Duodenal mucosa (tissue), 2 donors: Measurements from ENCODE around the gene TWNK.

ENCODE experiments used
- H3K27ac ChIP-seq: one replicate; pipeline ENCODE4 v1.7.0; 2013; ENCODE audit warnings: low read depth, low read length
- H3K27me3 ChIP-seq, 2 donors: one replicate each; pipeline ENCODE4 v1.7.0; 2013; ENCODE audit warnings: low read length in 2 of 2, control low read depth in 1 of 2; ENCODE audit not compliant: insufficient read depth in 2 of 2, control insufficient read depth in 1 of 2
- H3K36me3 ChIP-seq, 2 donors: one replicate each; pipeline ENCODE4 v1.7.0; 2013; ENCODE audit warnings: low read length in 2 of 2, control low read depth in 1 of 2; ENCODE audit not compliant: insufficient read depth in 2 of 2, control insufficient read depth in 1 of 2
- H3K4me1 ChIP-seq, 2 donors: one replicate each; pipeline ENCODE4 v1.7.0; 2013; ENCODE audit warnings: low read length in 2 of 2, control low read depth in 1 of 2; ENCODE audit not compliant: insufficient read depth in 2 of 2, control insufficient read depth in 1 of 2
- H3K4me3 ChIP-seq, 2 donors: one replicate each; pipeline ENCODE4 v1.7.0; 2013; ENCODE audit warnings: low read length in 2 of 2, low read depth in 1 of 2
- H3K9ac ChIP-seq, 2 donors: one replicate each; pipeline ENCODE4 v1.7.0; 2013; ENCODE audit warnings: low read length in 2 of 2, low read depth in 1 of 2
- H3K9me3 ChIP-seq, 2 donors: one replicate each; pipeline ENCODE4 v1.7.0; 2013; ENCODE audit warnings: low read length in 2 of 2, control low read depth in 1 of 2; ENCODE audit not compliant: control insufficient read depth in 1 of 2

The TWNK gene

DNA sequence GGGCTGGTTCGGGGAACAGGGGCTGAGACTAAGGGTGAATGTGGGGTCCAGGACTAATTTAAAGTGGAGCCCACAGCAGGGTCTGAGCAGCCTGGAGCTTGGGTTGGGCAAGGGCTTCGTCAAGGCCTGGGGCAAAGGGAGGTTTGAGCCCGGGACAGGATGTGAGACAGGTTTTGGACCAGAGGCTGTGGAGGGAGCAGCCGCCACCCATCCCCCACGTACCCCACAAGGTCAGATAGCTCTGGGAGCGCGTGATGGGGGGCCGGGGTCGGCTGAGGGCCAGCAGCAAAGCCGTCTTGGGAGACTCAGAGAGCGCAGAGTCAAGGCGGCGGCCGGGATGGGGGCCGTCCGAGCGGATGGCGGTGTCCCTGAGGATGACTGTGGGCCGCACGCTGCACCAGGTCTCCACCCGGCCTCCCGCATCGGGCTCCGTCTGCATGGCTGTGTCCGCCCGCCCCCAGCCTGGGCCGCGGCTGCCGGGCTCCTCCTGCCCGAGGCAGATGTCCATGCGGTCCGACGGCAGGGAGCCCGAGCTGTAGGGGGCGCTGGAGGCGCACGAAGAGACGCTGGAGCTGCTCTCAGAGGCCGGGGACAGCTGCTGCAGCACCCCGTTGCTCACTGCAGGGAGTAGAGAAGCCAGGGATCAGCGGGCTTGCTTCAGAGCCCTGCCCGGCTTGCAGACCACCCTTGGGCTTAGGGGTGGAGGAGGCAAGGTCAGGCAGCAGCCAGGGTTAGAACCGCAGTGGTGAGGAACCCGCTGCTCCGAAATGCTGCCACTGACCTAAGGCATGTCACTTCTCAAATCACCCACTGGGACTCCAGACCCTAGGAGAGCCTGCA is 31.5 kb downstream of the TWNK start:
- Histone ChIP-seq H3K9me3 (no peaks in the 10 kb centered on the region), H3K4me3 (no peak overlapping the region), H3K9ac (no peak overlapping the region), H3K27me3 (peaks cover 4 to 14% of the 10 kb centered on the region in 2 donors), H3K27ac (no peak overlapping the region), H3K36me3 (no peaks in the 10 kb centered on the region), H3K4me1 (peaks cover 0 to 9% of the 10 kb centered on the region in 2 donors)

DNA sequence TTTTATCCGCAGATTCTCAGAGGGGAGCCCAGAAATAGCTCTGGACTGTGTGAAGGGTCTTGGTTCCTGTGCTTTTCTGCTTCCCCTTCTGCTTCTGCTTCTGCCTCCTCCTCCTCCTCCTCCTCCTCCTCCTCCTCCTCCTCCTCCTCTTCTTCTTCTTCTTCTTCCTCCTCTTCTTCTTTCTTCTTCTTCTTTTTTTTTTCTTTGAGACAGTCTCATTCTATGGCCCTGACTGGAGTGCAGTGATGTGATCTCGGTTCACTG is 32.0 kb downstream of the TWNK start:
- H3K27me3 ChIP-seq = peaks cover 4 to 14% of the 10 kb centered on the region in 2 donors
- H3K4me3 ChIP-seq = no peak overlapping the region
- no peaks in the 10 kb centered on the region for H3K36me3 ChIP-seq
- no peak overlapping the region for H3K9ac ChIP-seq
- no peak overlapping the region for H3K27ac ChIP-seq
- peaks cover 0 to 9% of the 10 kb centered on the region in 2 donors for H3K4me1 ChIP-seq
- no peaks in the 10 kb centered on the region for H3K9me3 ChIP-seq

GRCh38 chr10:101020427-101021075 is 33.2 kb downstream of the TWNK start:
- H3K36me3 ChIP-seq = no peaks in the 10 kb centered on the region
- no peak overlapping the region for H3K4me3 ChIP-seq
- H3K9ac ChIP-seq = no peak overlapping the region
- H3K27ac ChIP-seq = no peak overlapping the region
- peaks cover 0 to 9% of the 10 kb centered on the region in 2 donors for H3K4me1 ChIP-seq
- peaks cover 4 to 14% of the 10 kb centered on the region in 2 donors for H3K27me3 ChIP-seq
- H3K9me3 ChIP-seq = no peaks in the 10 kb centered on the region

DNA sequence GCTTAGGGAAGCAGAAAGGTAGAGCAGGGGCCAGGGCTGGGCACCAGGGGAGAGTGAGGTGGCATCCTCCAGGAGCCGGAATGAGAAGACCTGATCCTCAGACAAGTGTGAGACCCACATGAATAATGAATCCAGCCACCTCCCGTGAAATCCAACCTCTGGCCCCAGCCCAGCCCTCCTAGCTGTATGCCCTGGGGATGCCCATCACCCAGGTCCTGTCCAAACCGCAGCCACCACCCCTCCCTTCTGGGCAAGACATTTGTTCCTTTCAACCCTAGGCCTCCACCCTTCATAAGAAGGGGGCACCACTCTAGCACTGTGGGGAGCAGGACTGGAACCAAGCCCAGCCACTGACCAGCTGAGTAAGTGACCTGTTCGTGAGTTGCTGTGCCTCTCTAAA is 33.9 kb downstream of the TWNK start:
- H3K9me3 ChIP-seq = no peaks in the 10 kb centered on the region
- H3K9ac ChIP-seq = no peak overlapping the region
- no peak overlapping the region for H3K27ac ChIP-seq
- peaks cover 0 to 9% of the 10 kb centered on the region in 2 donors for H3K4me1 ChIP-seq
- H3K4me3 ChIP-seq = no peak overlapping the region
- peaks cover 4 to 9% of the 10 kb centered on the region in 2 donors for H3K27me3 ChIP-seq
- no peaks in the 10 kb centered on the region for H3K36me3 ChIP-seq

DNA sequence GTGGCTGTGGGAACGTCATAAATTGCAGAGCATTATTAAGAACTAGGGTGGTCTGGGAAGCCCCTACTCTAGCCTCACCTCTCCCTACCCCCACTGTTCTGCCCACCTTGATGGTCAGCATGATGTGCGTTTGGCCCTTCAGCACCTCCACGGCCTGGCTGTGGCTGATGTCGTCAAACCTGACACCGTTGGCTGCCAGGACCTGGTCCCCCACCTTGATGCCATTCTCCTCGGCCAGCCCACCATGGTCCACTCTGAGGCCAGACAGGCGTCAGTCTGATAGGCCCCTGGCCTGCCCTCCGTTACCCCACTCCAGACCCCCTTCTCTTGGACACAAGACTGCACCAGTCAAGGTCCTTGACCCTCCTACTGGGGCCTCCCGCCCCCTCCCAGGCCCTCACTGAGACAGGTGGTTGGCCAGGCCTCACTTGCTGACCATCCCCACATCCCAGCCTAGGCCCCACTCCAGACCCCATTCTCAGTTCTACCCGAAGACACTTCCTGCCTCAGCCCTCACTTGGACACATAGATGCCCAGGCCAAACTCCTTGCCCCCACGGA is 34.4 kb downstream of the TWNK start:
- H3K9me3 ChIP-seq = no peaks in the 10 kb centered on the region
- peaks cover 0 to 9% of the 10 kb centered on the region in 2 donors for H3K4me1 ChIP-seq
- peaks cover 4 to 5% of the 10 kb centered on the region in 2 donors for H3K27me3 ChIP-seq
- H3K36me3 ChIP-seq = no peaks in the 10 kb centered on the region
- no peak overlapping the region for H3K4me3 ChIP-seq
- no peak overlapping the region for H3K9ac ChIP-seq
- no peak overlapping the region for H3K27ac ChIP-seq

- Histone ChIP-seq H3K36me3 (no peaks in the 10 kb centered on the region), H3K4me1 (peaks cover 0 to 9% of the 10 kb centered on the region in 2 donors), H3K4me3 (no peak overlapping the region), H3K27ac (no peak overlapping the region), H3K27me3 (peaks cover 0 to 5% of the 10 kb centered on the region in 2 donors), H3K9me3 (no peaks in the 10 kb centered on the region), H3K9ac (no peak overlapping the region)
Measured at GRCh38 chr10:101022967-101023705, 35.8 kb downstream of the TWNK start.

DNA sequence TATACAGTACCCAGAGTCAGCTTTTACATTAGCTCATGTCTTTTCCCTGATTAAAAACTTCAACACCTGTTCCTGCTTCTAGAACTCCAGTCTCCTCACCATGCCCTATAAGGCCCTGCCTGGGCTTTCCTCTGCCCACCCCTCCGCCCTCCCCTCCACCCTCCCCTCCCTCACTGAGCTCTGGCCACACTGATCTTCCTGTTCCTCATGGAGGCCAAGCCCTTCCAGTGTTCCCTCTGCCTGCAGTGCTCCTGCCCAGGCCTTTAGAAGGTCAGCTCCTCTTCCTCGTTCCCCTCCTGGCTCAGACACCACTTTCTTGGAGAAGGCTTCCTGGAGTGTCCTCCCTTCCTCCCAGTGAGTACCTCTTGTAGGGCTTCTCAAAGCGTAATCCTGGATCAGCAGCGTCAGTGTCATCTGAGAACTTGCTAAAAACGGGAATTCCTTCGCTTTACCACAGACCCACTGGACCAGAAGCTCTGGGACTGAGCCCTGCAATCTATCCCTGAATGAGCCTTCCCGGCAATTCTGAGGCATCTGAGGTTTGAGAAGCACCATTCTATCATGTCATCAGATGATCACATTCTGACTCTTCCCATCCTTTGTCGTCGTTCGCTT is 39.9 kb downstream of the TWNK start:
- H3K27me3 ChIP-seq = peaks cover 0 to 2% of the 10 kb centered on the region in 2 donors
- no peaks in the 10 kb centered on the region for H3K36me3 ChIP-seq
- no peak overlapping the region for H3K4me3 ChIP-seq
- no peak overlapping the region for H3K9ac ChIP-seq
- no peaks in the 10 kb centered on the region for H3K9me3 ChIP-seq
- H3K27ac ChIP-seq = no peak overlapping the region
- H3K4me1 ChIP-seq = peaks cover 0 to 16% of the 10 kb centered on the region in 2 donors

GRCh38 chr10:101028446-101029337 is 41.3 kb downstream of the TWNK start:
- Histone ChIP-seq H3K4me1 (peaks cover 10 to 29% of the 10 kb centered on the region in 2 donors), H3K4me3 (no peak overlapping the region), H3K9ac (no peak overlapping the region), H3K36me3 (no peaks in the 10 kb centered on the region), H3K9me3 (no peaks in the 10 kb centered on the region), H3K27ac (no peak overlapping the region), H3K27me3 (peaks cover 0 to 2% of the 10 kb centered on the region in 2 donors)
